GM10248 (cell line): ENCODE data around the gene PPP1R17.
A peak's percentile ranks its signal among the peaks of the same experiment; 100 is the strongest.

Experiments
- CTCF ChIA-PET: fragments of 300-600 bp; sonication (Branson Sonifier 250); formaldehyde crosslinking; extraction: SDS; loops from one replicate; lab custom pipeline; 2021; ENCODE audit warnings: antibody characterized with exemption; lab: Yijun Ruan, JAX
- POLR2A ChIA-PET: fragments of 350-650 bp; sonication (Branson Sonifier 250); formaldehyde crosslinking; extraction: SDS; loops from one replicate; lab custom pipeline; 2020; ENCODE audit warnings: antibody characterized with exemption; lab: Yijun Ruan, JAX
- DNase-seq: peaks from one replicate; pipeline ENCODE4 v3.0.0; 2012; ENCODE audit errors: extremely low spot score
- CTCF ChIP-seq: IDR thresholded peaks from 2 replicates; pipeline ENCODE4 v1.5.1; 2012; ENCODE audit warnings: mild to moderate bottlenecking, low read depth; ENCODE audit errors: extremely low read depth, missing control alignments, control extremely low read depth

Gene PPP1R17

GRCh38 chr7:31669461-31669860 lies 17.6 kb upstream of the PPP1R17 start:
- CTCF ChIA-PET: no interaction called here
- no peak for TF ChIP-seq CTCF
- DNase-seq: no peak
- POLR2A ChIA-PET: no interaction called here

- DNase-seq: no peak
- ChIA-PET CTCF (interaction anchor here (1.5 to 1.7 kb wide), 2 partner anchors 9 to 236 kb away, joined by 3 to 6 read pairs; no protein-coding TSS in a partner anchor), POLR2A (no interaction called here)
- TF ChIP-seq CTCF: no peak
Observed at GRCh38 chr7:31679574-31680305, 7.3 kb upstream of the PPP1R17 start.

- ChIA-PET CTCF (no interaction called here), POLR2A (no interaction called here)
- TF ChIP-seq CTCF: no peak
- DNase-seq: no peak
Observed at GRCh38 chr7:31683445-31684225, 3.4 kb upstream of the PPP1R17 start.

GRCh38 chr7:31688372-31688771 lies 1.4 kb downstream of the PPP1R17 start:
- DNase-seq: peak; percentile 47
- POLR2A ChIA-PET: no interaction called here
- TF ChIP-seq CTCF: no peak
- CTCF ChIA-PET: interaction anchor here (1.2 to 2.2 kb wide), 2 partner anchors 9 to 13 kb away, joined by 3 to 6 read pairs; no protein-coding TSS in a partner anchor

- no peak for DNase-seq
- CTCF ChIA-PET: interaction anchor here (2.2 kb wide), 1 partner anchor 10 kb away, joined by 6 read pairs; no protein-coding TSS in a partner anchor
- POLR2A ChIA-PET: no interaction called here
- no peak for TF ChIP-seq CTCF
Observed at GRCh38 chr7:31688996-31689395, 2.0 kb downstream of the PPP1R17 start.

GRCh38 chr7:31690935-31691334 lies 3.9 kb downstream of the PPP1R17 start:
- DNase-seq: no peak
- TF ChIP-seq CTCF: no peak
- ChIA-PET POLR2A (no interaction called here), CTCF (interaction anchor here (1.0 to 1.4 kb wide), 2 partner anchors 10 to 13 kb away, joined by 3 to 7 read pairs; no protein-coding TSS in a partner anchor)
